ENCODE results near the gene WDR75. TPM values are rescaled to one million over a fixed set of nuclear protein-coding genes. Genes with fewer than 3 reads are reported as not detected.
"Not testable (repeated sequence)": the region's sequence is repeated elsewhere in the genome, so short reads cannot be mapped to it uniquely, and the experiment has no call there.

The WDR75 gene
- total RNA-seq, 1 donor from 2014 or later = 17.0 TPM

DNA sequence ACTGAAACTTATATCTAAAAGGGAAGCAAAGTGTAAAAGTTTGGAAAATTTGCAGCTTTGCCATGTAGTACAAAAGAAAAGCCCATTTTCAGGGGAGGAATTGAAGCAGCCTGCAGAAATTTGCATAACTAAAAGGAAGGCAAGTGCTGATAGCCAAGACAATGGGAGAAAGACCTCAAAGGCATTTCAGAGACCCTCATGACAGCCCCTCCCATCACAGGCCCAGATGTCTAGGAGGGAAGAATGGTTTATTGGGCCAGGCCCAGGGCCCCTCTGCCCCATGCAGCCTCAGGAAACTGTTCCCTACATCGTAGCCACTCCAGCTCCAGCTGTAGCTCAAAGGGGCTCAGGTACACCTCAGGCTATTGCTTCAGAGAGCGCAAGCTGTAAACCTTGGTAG lies 14.4 kb upstream of the WDR75 start:
- H3K27ac ChIP-seq (replicated peaks) = no peak overlapping the region
- no peaks in the 10 kb centered on the region for H3K27me3 ChIP-seq (ENCODE audit: low read depth)
- intact Hi-C loops (cut with micrococcal nuclease) = no loop called here
- no peak overlapping the region for H3K4me3 ChIP-seq
- TF ChIP-seq, protein P1, sequence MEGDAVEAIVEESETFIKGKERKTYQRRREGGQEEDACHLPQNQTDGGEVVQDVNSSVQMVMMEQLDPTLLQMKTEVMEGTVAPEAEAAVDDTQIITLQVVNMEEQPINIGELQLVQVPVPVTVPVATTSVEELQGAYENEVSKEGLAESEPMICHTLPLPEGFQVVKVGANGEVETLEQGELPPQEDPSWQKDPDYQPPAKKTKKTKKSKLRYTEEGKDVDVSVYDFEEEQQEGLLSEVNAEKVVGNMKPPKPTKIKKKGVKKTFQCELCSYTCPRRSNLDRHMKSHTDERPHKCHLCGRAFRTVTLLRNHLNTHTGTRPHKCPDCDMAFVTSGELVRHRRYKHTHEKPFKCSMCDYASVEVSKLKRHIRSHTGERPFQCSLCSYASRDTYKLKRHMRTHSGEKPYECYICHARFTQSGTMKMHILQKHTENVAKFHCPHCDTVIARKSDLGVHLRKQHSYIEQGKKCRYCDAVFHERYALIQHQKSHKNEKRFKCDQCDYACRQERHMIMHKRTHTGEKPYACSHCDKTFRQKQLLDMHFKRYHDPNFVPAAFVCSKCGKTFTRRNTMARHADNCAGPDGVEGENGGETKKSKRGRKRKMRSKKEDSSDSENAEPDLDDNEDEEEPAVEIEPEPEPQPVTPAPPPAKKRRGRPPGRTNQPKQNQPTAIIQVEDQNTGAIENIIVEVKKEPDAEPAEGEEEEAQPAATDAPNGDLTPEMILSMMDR (IDR thresholded peaks at IDR 0.05; ENCODE audit: borderline replicate concordance) = no peak
- H3K9me3 ChIP-seq (replicated peaks) = peaks cover 4% of the 10 kb centered on the region
- no peaks in the 10 kb centered on the region for H3K4me1 ChIP-seq
- no peak for DNase-seq
- no peaks in the 10 kb centered on the region for H3K36me3 ChIP-seq

DNA sequence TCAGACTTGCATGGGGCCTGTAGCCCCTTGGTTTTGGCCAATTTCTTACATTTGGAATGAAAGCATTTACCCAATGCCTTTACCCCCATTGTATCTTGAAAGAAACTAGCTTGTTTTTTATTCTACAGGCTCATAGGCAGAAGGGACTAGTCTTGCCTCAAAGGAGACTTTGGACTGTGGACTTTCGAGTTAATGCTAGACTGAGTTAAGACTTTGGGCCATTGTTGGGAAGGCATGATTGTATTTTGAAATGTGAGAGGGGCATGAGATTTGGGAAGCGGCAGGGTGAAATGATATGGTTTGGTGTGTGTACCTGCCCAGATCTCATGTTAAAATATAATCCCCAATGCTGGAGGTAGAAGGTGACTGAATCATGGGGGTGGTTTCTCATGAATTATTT lies 13.4 kb upstream of the WDR75 start:
- Histone ChIP-seq H3K4me1 (no peaks in the 10 kb centered on the region), H3K36me3 (no peaks in the 10 kb centered on the region), H3K4me3 (no peak overlapping the region), H3K27ac (replicated peaks) (no peak overlapping the region), H3K9me3 (replicated peaks) (no peaks in the 10 kb centered on the region), H3K27me3 (ENCODE audit: low read depth) (no peaks in the 10 kb centered on the region)
- intact Hi-C loops (cut with micrococcal nuclease) = no loop called here
- TF ChIP-seq, protein P1 (IDR thresholded peaks at IDR 0.05; ENCODE audit: borderline replicate concordance) = no peak
- DNase-seq = no peak

DNA sequence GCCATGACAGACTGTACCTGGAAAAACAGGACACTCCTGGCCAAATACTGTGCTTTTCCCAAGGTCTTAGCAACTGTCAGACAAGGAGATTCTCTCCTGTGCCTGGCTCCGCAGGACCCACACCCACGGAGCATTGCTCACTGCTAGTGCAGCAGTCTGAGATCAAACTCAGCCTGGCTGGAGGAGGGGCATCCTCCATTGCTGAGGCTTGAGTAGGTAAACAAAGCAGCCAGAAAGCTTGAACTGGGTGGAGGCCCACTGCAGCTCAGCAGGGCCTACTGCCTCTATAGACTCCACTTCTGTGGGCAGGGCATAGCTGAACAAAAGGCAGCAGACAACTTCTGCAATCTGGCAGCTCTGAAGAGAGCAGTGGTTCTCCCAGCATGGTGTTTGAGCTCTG lies 10.8 kb upstream of the WDR75 start:
- intact Hi-C loops (cut with micrococcal nuclease); H3K36me3 ChIP-seq; H3K27me3 ChIP-seq (ENCODE audit: low read depth): not testable (repeated sequence)

DNA sequence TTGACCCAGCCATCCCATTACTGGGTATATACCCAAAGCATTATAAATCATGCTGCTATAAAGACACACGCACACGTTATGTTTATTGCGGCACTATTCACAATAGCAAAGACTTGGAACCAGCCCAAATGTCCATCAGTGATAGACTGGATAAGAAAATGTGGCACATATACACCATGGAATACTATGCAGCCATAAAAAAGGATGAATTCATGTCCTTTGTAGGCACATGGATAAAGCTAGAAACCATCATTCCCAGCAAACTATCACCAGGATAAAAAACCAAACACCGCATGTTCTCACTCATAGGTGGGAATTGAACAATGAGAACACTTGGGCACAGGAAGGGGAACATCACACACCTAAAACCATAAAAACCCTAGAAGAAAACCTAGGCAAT lies 5.5 kb upstream of the WDR75 start:
- DNase-seq; H3K4me3 ChIP-seq; H3K4me1 ChIP-seq; H3K27ac ChIP-seq (replicated peaks); H3K9me3 ChIP-seq (replicated peaks); intact Hi-C loops (cut with micrococcal nuclease); H3K36me3 ChIP-seq; H3K27me3 ChIP-seq (ENCODE audit: low read depth): not testable (repeated sequence)

More for the DNA sequence above, 10.8 kb upstream of the WDR75 start:
- not testable (repeated sequence) for H3K9me3 ChIP-seq (replicated peaks); H3K27ac ChIP-seq (replicated peaks); H3K4me3 ChIP-seq; H3K4me1 ChIP-seq; DNase-seq

DNA sequence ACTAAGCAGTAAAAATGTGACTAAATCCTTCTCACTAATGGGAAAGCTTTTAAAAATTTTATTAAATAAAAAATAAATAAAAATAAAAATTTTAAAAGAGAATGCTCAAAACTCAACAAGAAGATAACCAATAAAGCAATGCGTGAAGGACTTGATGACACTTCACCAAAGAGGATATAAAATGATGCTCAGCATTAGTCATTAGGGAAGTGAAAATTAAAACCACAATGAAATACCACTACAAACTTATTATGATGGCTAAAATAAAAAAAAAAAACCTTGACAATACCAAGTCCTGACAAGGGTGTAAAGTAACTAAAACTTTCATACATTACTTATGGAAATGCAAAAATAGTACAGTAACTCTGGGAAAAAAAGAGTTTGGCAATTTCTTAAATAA lies 3.3 kb upstream of the WDR75 start:
- no peaks in the 10 kb centered on the region for H3K27me3 ChIP-seq (ENCODE audit: low read depth)
- H3K36me3 ChIP-seq = no peaks in the 10 kb centered on the region
- no peaks in the 10 kb centered on the region for H3K9me3 ChIP-seq (replicated peaks)
- H3K27ac ChIP-seq (replicated peaks) = no peak overlapping the region
- TF ChIP-seq, protein P1 (IDR thresholded peaks at IDR 0.05; ENCODE audit: borderline replicate concordance) = no peak
- H3K4me1 ChIP-seq = peaks cover 25% of the 10 kb centered on the region
- intact Hi-C loops (cut with micrococcal nuclease) = no loop called here
- no peak for DNase-seq
- H3K4me3 ChIP-seq = no peak overlapping the region

DNA sequence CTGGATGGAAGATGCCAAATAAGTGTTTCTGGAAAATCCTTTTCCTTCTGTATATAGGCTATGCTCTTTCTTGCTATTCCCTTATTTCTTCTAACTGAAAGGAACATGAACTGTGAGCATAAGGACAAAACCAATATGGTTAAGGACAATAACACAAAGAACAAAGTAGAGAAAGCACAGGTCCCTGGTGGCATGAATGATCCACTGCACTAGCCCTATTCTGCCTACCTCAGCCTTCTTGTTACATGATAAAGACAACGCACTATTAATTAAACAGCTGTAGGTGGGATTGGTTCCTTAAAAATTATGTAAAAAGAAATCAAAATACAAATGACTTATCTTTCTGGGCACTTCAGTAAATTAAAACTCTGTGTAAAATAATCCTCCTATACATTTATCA lies 1.9 kb upstream of the WDR75 start:
- Histone ChIP-seq H3K36me3 (no peaks in the 10 kb centered on the region), H3K9me3 (replicated peaks) (no peaks in the 10 kb centered on the region), H3K27me3 (ENCODE audit: low read depth) (no peaks in the 10 kb centered on the region), H3K4me1 (peaks cover 36% of the 10 kb centered on the region), H3K4me3 (no peak overlapping the region), H3K27ac (replicated peaks) (no peak overlapping the region)
- TF ChIP-seq, protein P1 (IDR thresholded peaks at IDR 0.05; ENCODE audit: borderline replicate concordance) = no peak
- no peak for DNase-seq
- intact Hi-C loops (cut with micrococcal nuclease) = no loop called here

DNA sequence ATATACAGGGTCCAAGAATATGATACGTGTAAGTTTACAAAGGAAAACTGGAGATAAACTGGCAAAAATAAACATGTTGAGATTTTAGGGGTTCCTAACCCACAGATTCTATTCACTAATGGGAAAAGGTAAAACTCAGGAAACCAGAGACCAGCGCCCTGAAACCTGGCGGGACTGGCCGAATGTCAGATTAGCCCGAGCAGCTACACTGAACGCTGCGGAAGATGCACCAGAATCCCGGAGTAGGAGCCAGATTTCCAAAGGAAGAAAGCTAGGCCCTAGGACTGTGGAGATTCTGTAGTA lies 679 bp upstream of the WDR75 start:
- intact Hi-C loops (cut with micrococcal nuclease) = no loop called here

More for the DNA sequence above, 679 bp upstream of the WDR75 start:
- Histone ChIP-seq H3K27ac (replicated peaks) (peak overlapping the region; percentile 91), H3K9me3 (replicated peaks) (no peaks in the 10 kb centered on the region), H3K4me1 (peaks cover 38% of the 10 kb centered on the region), H3K4me3 (peak overlapping the region; percentile 92), H3K36me3 (no peaks in the 10 kb centered on the region), H3K27me3 (ENCODE audit: low read depth) (no peaks in the 10 kb centered on the region)
- TF ChIP-seq, protein P1 (IDR thresholded peaks at IDR 0.05; ENCODE audit: borderline replicate concordance) = no peak
- DNase-seq = no peak

Measured in left ventricle myocardium inferior (tissue), 1 donor.